ENCODE data around the gene SNTG2.

The SNTG2 gene

DNA sequence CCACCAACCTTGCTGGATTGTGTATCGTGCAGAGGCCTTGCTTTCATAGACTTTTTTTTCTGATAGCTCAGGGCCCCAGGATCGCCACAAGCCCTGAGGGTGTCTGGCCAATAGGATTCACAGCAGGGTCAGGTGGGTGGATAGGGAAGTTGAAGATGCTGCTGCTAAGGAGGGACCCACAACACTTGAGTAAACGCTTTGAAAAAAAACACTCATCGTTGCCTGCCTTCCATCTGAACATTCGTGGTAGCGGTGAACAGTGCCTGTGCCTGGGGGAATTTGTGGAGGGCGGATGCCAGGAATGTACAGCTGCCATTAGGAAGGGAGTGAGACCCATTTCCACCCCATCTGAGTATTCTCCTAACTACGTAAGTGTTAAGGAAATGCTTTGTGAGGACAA lies 358.0 kb downstream of the SNTG2 start:
- Mint-ChIP-seq H3K4me3 (no peak overlapping the region), H3K27ac (no peak overlapping the region), H3K36me3 (no peaks in the 10 kb centered on the region), H3K27me3 (no peaks in the 10 kb centered on the region), H3K4me1 (no peaks in the 10 kb centered on the region), H3K9me3 (peaks cover 7% of the 10 kb centered on the region)
- ATAC-seq: no peak

GRCh38 chr2:1309507-1309906 lies 358.9 kb downstream of the SNTG2 start:
- Mint-ChIP-seq H3K4me3 (no peak overlapping the region), H3K36me3 (no peaks in the 10 kb centered on the region), H3K27ac (no peak overlapping the region), H3K4me1 (no peaks in the 10 kb centered on the region), H3K9me3 (peaks cover 7% of the 10 kb centered on the region), H3K27me3 (no peaks in the 10 kb centered on the region)
- no peak for ATAC-seq

GRCh38 chr2:1310202-1310601 lies 359.6 kb downstream of the SNTG2 start:
- Mint-ChIP-seq H3K9me3 (peaks cover 7% of the 10 kb centered on the region), H3K27ac (no peak overlapping the region)

GRCh38 chr2:1310866-1311265 lies 360.2 kb downstream of the SNTG2 start:
- H3K27me3 Mint-ChIP-seq: peaks cover 5% of the 10 kb centered on the region
- no peak overlapping the region for H3K4me3 Mint-ChIP-seq
- H3K9me3 Mint-ChIP-seq: peaks cover 9% of the 10 kb centered on the region
- ATAC-seq: no peak
- H3K4me1 Mint-ChIP-seq: no peaks in the 10 kb centered on the region
- H3K27ac Mint-ChIP-seq: no peak overlapping the region
- H3K36me3 Mint-ChIP-seq: no peaks in the 10 kb centered on the region

More at GRCh38 chr2:1310202-1310601, 359.6 kb downstream of the SNTG2 start:
- H3K27me3 Mint-ChIP-seq: no peaks in the 10 kb centered on the region
- no peak for ATAC-seq
- no peaks in the 10 kb centered on the region for H3K4me1 Mint-ChIP-seq
- no peak overlapping the region for H3K4me3 Mint-ChIP-seq
- no peaks in the 10 kb centered on the region for H3K36me3 Mint-ChIP-seq

GRCh38 chr2:1313240-1313924 lies 362.7 kb downstream of the SNTG2 start:
- Mint-ChIP-seq H3K4me3 (no peak overlapping the region), H3K36me3 (no peaks in the 10 kb centered on the region), H3K9me3 (peaks cover 2% of the 10 kb centered on the region), H3K4me1 (no peaks in the 10 kb centered on the region), H3K27me3 (peaks cover 8% of the 10 kb centered on the region), H3K27ac (no peak overlapping the region)
- ATAC-seq: no peak

DNA sequence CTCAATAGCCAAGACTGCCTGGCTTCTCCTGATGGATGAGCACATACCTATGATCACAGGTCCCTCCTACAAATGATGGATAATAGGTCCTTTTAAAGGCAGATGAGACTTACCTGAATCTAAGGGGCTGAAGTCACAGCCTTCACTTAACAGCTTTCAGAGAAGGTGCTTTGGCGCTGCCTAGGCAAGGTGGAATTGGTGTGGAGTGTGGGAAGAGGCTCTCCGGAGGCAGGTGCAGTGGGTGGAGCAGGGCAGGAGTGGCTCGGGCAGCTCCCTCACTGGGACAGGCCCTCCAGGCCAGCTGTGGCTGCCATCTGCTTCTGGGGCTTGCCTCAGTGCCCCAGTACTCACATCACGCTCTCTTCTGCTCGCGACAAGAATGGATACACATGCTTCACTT lies 363.6 kb downstream of the SNTG2 start:
- peaks cover 8% of the 10 kb centered on the region for H3K27me3 Mint-ChIP-seq
- H3K4me1 Mint-ChIP-seq: no peaks in the 10 kb centered on the region
- no peaks in the 10 kb centered on the region for H3K36me3 Mint-ChIP-seq
- H3K27ac Mint-ChIP-seq: no peak overlapping the region
- H3K4me3 Mint-ChIP-seq: no peak overlapping the region
- peaks cover 2% of the 10 kb centered on the region for H3K9me3 Mint-ChIP-seq
- no peak for ATAC-seq

- no peaks in the 10 kb centered on the region for H3K36me3 Mint-ChIP-seq
- peaks cover 8% of the 10 kb centered on the region for H3K27me3 Mint-ChIP-seq
- H3K9me3 Mint-ChIP-seq: peaks cover 2% of the 10 kb centered on the region
- H3K27ac Mint-ChIP-seq: no peak overlapping the region
- ATAC-seq: no peak
- H3K4me1 Mint-ChIP-seq: no peaks in the 10 kb centered on the region
- H3K4me3 Mint-ChIP-seq: no peak overlapping the region
Measured at GRCh38 chr2:1318366-1319009, 367.8 kb downstream of the SNTG2 start.

DNA sequence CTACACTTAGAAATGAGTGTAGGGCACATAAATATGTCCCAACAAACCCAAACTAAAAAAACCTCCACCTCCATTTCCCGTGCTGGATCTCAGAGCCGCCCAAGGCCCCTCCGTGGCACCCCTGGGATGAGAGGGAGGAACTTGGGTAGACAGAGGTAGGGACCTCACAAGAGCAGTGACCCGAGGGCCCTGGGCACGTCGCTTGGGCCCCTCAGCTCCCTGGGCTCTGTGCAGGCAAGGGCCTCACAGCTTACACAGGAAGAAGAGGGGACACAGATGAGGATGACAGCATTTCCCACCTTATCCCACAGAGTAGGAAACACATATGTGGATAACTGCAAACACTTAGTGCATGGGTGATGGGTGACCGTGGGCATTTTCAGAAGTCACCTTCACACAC lies 368.7 kb downstream of the SNTG2 start:
- H3K4me3 Mint-ChIP-seq: no peak overlapping the region
- ATAC-seq: no peak
- no peak overlapping the region for H3K27ac Mint-ChIP-seq
- peaks cover 2% of the 10 kb centered on the region for H3K9me3 Mint-ChIP-seq
- no peaks in the 10 kb centered on the region for H3K36me3 Mint-ChIP-seq
- peaks cover 8% of the 10 kb centered on the region for H3K27me3 Mint-ChIP-seq
- no peaks in the 10 kb centered on the region for H3K4me1 Mint-ChIP-seq

- Mint-ChIP-seq H3K27me3 (no peaks in the 10 kb centered on the region), H3K27ac (no peak overlapping the region), H3K36me3 (no peaks in the 10 kb centered on the region), H3K4me3 (no peak overlapping the region), H3K4me1 (no peaks in the 10 kb centered on the region), H3K9me3 (no peaks in the 10 kb centered on the region)
- no peak for ATAC-seq
Measured at GRCh38 chr2:1321321-1321720, 370.7 kb downstream of the SNTG2 start.

DNA sequence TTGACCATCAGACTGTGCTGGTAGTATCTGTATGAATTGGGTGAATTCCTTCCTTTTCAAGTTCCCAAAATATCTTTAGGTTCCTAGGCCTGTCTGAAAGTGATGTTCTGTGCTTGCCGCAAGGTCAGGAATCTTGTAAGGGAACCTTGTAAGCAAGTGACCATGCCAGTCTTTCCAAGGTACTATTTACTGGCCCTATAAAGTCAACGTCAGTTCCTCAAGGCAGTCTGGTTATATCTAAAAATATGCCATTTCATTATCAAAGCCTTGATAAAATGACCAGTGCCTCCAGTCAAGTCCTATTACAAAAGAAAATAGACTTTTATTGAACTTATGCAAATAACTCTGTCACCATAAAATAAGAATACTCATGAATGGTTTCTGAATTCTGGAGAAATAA lies 374.2 kb downstream of the SNTG2 start:
- ATAC-seq: no peak
- Mint-ChIP-seq H3K27ac (no peak overlapping the region), H3K27me3 (no peaks in the 10 kb centered on the region)

GRCh38 chr2:1328684-1329083 lies 378.0 kb downstream of the SNTG2 start:
- Mint-ChIP-seq H3K36me3 (no peaks in the 10 kb centered on the region), H3K4me1 (no peaks in the 10 kb centered on the region), H3K4me3 (no peak overlapping the region), H3K27me3 (no peaks in the 10 kb centered on the region), H3K9me3 (peaks cover 11% of the 10 kb centered on the region), H3K27ac (no peak overlapping the region)
- no peak for ATAC-seq

More for the DNA sequence above, 374.2 kb downstream of the SNTG2 start:
- Mint-ChIP-seq H3K36me3 (no peaks in the 10 kb centered on the region), H3K4me3 (no peak overlapping the region), H3K9me3 (no peaks in the 10 kb centered on the region), H3K4me1 (no peaks in the 10 kb centered on the region)

- Mint-ChIP-seq H3K9me3 (no peaks in the 10 kb centered on the region), H3K36me3 (no peaks in the 10 kb centered on the region), H3K27ac (no peak overlapping the region), H3K27me3 (no peaks in the 10 kb centered on the region), H3K4me1 (no peaks in the 10 kb centered on the region), H3K4me3 (no peak overlapping the region)
- no peak for ATAC-seq
Measured at GRCh38 chr2:1339388-1340140, 388.9 kb downstream of the SNTG2 start.

DNA sequence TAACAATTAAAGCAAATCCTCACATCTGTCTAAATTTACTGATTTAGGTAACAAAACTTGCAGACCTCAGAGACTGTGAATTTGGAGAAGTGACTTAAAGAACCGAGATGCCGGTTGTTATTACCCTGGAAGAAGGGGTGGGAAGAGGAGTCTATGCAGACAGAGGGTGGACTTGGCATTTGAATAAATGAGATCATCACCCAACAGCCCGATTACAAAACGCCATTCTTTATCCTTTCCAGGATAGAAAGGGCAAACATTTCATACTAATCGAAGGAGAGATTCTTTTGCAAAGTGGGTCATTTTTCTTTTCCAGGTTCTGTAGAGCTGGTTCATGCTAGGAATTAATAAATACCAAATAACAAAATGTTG lies 389.5 kb downstream of the SNTG2 start:
- Mint-ChIP-seq H3K9me3 (no peaks in the 10 kb centered on the region), H3K4me1 (no peaks in the 10 kb centered on the region), H3K4me3 (no peak overlapping the region), H3K27me3 (no peaks in the 10 kb centered on the region), H3K27ac (no peak overlapping the region), H3K36me3 (no peaks in the 10 kb centered on the region)
- ATAC-seq: no peak

DNA sequence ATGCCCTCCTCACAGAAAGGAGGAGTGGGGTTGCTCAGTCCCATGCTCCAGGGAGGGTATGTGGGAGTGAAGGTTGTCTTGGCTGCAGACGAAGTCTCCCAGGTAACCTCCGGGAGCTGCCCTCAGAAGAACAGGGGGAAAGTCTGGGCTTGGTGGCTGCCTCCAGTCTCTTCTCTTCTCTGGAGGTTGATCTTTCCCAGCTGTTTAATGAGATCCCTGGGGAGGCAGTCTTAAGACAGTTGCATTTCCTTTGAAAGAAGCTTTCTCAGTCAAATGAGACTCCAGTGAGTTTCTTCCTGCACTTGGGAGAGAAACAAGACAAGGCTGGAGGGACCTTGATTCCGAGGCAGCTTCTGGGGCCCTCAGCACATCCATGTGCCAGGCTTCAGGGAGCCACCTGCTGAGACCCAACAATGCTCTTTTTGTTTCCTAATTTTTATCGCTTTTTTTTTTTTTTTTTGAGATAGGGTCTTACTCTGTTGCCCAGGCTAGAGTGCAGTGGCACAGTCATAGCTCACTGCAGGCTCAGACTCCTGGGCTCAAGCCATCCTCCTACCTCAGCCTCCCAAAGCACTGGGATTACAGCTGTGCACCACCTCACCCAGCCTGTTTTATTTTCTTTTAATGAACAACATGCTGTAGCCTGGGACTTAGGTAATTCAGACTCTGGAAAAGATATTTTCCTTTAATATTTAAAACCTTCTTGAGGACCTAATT lies 390.9 kb downstream of the SNTG2 start:
- Mint-ChIP-seq H3K4me3 (no peak overlapping the region), H3K27me3 (no peaks in the 10 kb centered on the region), H3K27ac (no peak overlapping the region), H3K9me3 (no peaks in the 10 kb centered on the region), H3K36me3 (no peaks in the 10 kb centered on the region), H3K4me1 (no peaks in the 10 kb centered on the region)
- ATAC-seq: no peak

DNA sequence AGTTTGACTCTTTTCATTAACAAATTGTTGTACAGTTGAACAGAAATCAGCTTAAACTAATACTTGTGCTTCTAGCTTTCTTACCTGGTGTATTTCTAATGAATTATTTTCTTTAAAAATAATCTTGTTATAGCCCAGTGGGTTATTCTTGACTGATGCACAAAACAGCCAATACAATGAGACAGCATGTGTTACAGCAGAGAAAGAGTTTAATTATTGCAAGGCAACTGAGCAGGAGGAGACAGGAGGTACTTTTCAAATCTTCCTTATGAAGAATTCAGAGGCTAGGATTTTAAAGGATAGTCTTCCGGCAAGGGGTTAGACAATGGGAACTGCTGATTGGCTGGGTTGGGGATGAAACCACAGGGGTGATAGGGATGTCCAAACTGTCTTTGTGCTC lies 398.1 kb downstream of the SNTG2 start:
- H3K36me3 Mint-ChIP-seq: no peaks in the 10 kb centered on the region
- no peak for ATAC-seq
- no peak overlapping the region for H3K27ac Mint-ChIP-seq

More for the DNA sequence above, 398.1 kb downstream of the SNTG2 start:
- Mint-ChIP-seq H3K4me1 (no peaks in the 10 kb centered on the region), H3K4me3 (no peak overlapping the region), H3K27me3 (no peaks in the 10 kb centered on the region), H3K9me3 (peaks cover 13% of the 10 kb centered on the region)
